Sigmoid colon (tissue), 7 donors: ENCODE data around the gene SNX14. TPM values are rescaled to one million over a fixed set of nuclear protein-coding genes. Genes with fewer than 3 reads are reported as not detected.
A peak's percentile ranks its signal among the peaks of the same experiment; 100 is the strongest.
"Not testable (repeated sequence)": the region's sequence is repeated elsewhere in the genome, so short reads cannot be mapped to it uniquely, and the experiment has no call there.

Experiments
- DNase-seq: peaks from one replicate; pipeline ENCODE4 v3.0.0-alpha.2; 2019
- H3K27ac ChIP-seq, 4 donors: fragments of 200-600 bp; sonication (generic); one replicate each; pipeline ENCODE4 v1.5.1; 2016 to 2019; ENCODE audit warnings: mild to moderate bottlenecking in 1 of 4
- H3K27me3 ChIP-seq, 3 donors: fragments of 200-600 bp; sonication (generic); one replicate each; pipeline ENCODE4 v1.5.1; 2019; ENCODE audit warnings: mild to moderate bottlenecking in 1 of 3
- H3K36me3 ChIP-seq, 4 donors: fragments of 200-600 bp; sonication (generic); one replicate each; pipeline ENCODE4 v1.5.1; 2016 to 2019
- H3K4me1 ChIP-seq, 4 donors: fragments of 200-600 bp; sonication (generic); one replicate each; pipeline ENCODE4 v1.5.1; 2017 to 2019
- H3K4me3 ChIP-seq, 4 donors: fragments of 200-600 bp; sonication (generic); one replicate each; pipeline ENCODE4 v1.5.1; 2017 to 2019; ENCODE audit warnings: mild to moderate bottlenecking in 2 of 4, moderate library complexity in 1 of 4
- H3K9me3 ChIP-seq, 4 donors: fragments of 200-600 bp in 3 of 4; sonication (generic) in 3 of 4; one replicate each; pipeline versions ENCODE4 v1.5.1 to v1.6.1; 2013 to 2019
- CTCF ChIP-seq, 4 experiments: fragments of 450-650 bp in 3 of 4; fragments of 200-600 bp in 1 of 4; IDR thresholded peaks; one replicate each; pipeline ENCODE4 v1.5.1; 2016 to 2019; ENCODE audit warnings: antibody characterized with exemption in 4 of 4, mild to moderate bottlenecking in 3 of 4, moderate library complexity in 2 of 4
- EP300 ChIP-seq, 4 donors: sonication (generic); formaldehyde crosslinking; IDR thresholded peaks; one replicate each; pipeline ENCODE4 v1.6.1; 2017; ENCODE audit warnings: antibody characterized with exemption in 4 of 4
- POLR2A ChIP-seq, 2 donors: fragments of 450-650 bp; IDR thresholded peaks; one replicate each; pipeline ENCODE4 v1.6.1; 2016; ENCODE audit warnings: antibody characterized with exemption in 2 of 2, mild to moderate bottlenecking in 2 of 2, moderate library complexity in 2 of 2
- POLR2AphosphoS5 ChIP-seq, 4 donors: sonication (generic); formaldehyde crosslinking; IDR thresholded peaks; one replicate each; pipeline ENCODE4 v1.6.1; 2017; ENCODE audit warnings: antibody characterized with exemption in 4 of 4
- WGBS, 2 donors: extraction: QIAGEN DNeasy Blood & Tissue Kit; methylation state at CpG; one replicate each; pipeline ENCODE4 v1.1.7; 2013; 5-methylcytosine and 5-hydroxymethylcytosine counted together
- intact Hi-C: fragments of 100-400 bp; cut with DNase I; formaldehyde crosslinking; loops from one replicate; pipeline ENCODE4 v1.15.1; 2023
- polyA plus RNA-seq, 3 donors: library from polyadenylated mRNA; stranded (reverse); fragments of 200-250 nt; gene quantifications; one replicate each; pipeline ENCODE4 v1.2.3, GENCODE V29; 2013
- total RNA-seq, 4 donors: library from RNA; depleted of rRNA; stranded (reverse); fragments of >200 nt; gene quantifications; one replicate each; pipeline ENCODE4 v1.1.0, GENCODE V29; 2016
- donor health status: healthy with polysubstance abuse.
- donor health status: Bipolar disorder and iron deficiency.
- donor health status: healthy.

SNX14 gene
- total and polyA plus RNA-seq, 7 donors, result 12.9 to 94.2 (median 61.1) TPM

- intact Hi-C loops, result loop anchor here (2.0 kb wide), 1 partner anchor 182 kb away; no protein-coding TSS in a partner anchor
- H3K27me3 ChIP-seq, result no peaks in the 10 kb centered on the region
- WGBS, 2 donors, result 67 to 70% methylated on average over 2 of the region's 2 CpGs
- H3K4me3 ChIP-seq, result no peak overlapping the region
- no peaks in the 10 kb centered on the region for H3K9me3 ChIP-seq
- TF ChIP-seq POLR2A (IDR thresholded peaks at IDR 0.05) (no peak), CTCF (IDR thresholded peaks at IDR 0.05) (peak in 2 of 4 experiments; percentile 26 to 66), EP300 (IDR thresholded peaks at IDR 0.05) (no peak), POLR2AphosphoS5 (IDR thresholded peaks at IDR 0.05) (no peak)
- DNase-seq, result no peak
- no peaks in the 10 kb centered on the region for H3K4me1 ChIP-seq
- no peak overlapping the region for H3K27ac ChIP-seq
- H3K36me3 ChIP-seq, result peaks cover 0 to 42% (median 11%) of the 10 kb centered on the region in 4 donors
Observed at GRCh38 chr6:85537055-85537494, 56.6 kb downstream of the SNX14 start.

- H3K27me3 ChIP-seq, H3K4me1 ChIP-seq, intact Hi-C loops, DNase-seq, H3K9me3 ChIP-seq, H3K27ac ChIP-seq, H3K4me3 ChIP-seq: not testable (repeated sequence)
- peaks cover 0 to 76% (median 8%) of the 10 kb centered on the region in 4 donors for H3K36me3 ChIP-seq
- 90 to 95% methylated on average over 2 of the region's 2 CpGs for whole genome bisulfite sequencing, 2 donors
Observed at GRCh38 chr6:85524281-85524680, 69.4 kb downstream of the SNX14 start.

- TF ChIP-seq POLR2AphosphoS5 (IDR thresholded peaks at IDR 0.05) (no peak), CTCF (IDR thresholded peaks at IDR 0.05) (no peak), POLR2A (IDR thresholded peaks at IDR 0.05) (no peak), EP300 (IDR thresholded peaks at IDR 0.05) (no peak)
- Histone ChIP-seq H3K36me3 (peaks cover 0 to 60% (median 20%) of the 10 kb centered on the region in 4 donors), H3K4me1 (no peaks in the 10 kb centered on the region), H3K27me3 (no peaks in the 10 kb centered on the region), H3K27ac (no peak overlapping the region), H3K9me3 (no peaks in the 10 kb centered on the region), H3K4me3 (no peak overlapping the region)
- intact Hi-C loops, result no loop called here
- no peak for DNase-seq
Observed at GRCh38 chr6:85516168-85516567, 77.5 kb downstream of the SNX14 start.

GRCh38 chr6:85506441-85507093, 87.1 kb downstream of the SNX14 start:
- Histone ChIP-seq H3K9me3 (no peaks in the 10 kb centered on the region), H3K36me3 (peaks cover 0 to 54% (median 10%) of the 10 kb centered on the region in 4 donors), H3K27ac (no peak overlapping the region), H3K27me3 (no peaks in the 10 kb centered on the region), H3K4me1 (no peaks in the 10 kb centered on the region), H3K4me3 (no peak overlapping the region)
- 86 to 92% methylated on average over 8 of the region's 8 CpGs for WGBS, 2 donors
- no peak for TF ChIP-seq POLR2AphosphoS5 (IDR thresholded peaks at IDR 0.05)
- TF ChIP-seq CTCF (IDR thresholded peaks at IDR 0.05), result no peak
- no peak for TF ChIP-seq EP300 (IDR thresholded peaks at IDR 0.05)
- TF ChIP-seq POLR2A (IDR thresholded peaks at IDR 0.05), result no peak
- intact Hi-C loops, result no loop called here
- no peak for DNase-seq

- DNase-seq, result no peak
- TF ChIP-seq POLR2AphosphoS5 (IDR thresholded peaks at IDR 0.05), result no peak
- no peak for TF ChIP-seq POLR2A (IDR thresholded peaks at IDR 0.05)
- no peak for TF ChIP-seq CTCF (IDR thresholded peaks at IDR 0.05)
- no peak for TF ChIP-seq EP300 (IDR thresholded peaks at IDR 0.05)
- intact Hi-C loops, result no loop called here
- no peaks in the 10 kb centered on the region for H3K27me3 ChIP-seq
- WGBS, 2 donors, result 29 to 48% methylated on average over 2 of the region's 2 CpGs
- H3K9me3 ChIP-seq, result no peaks in the 10 kb centered on the region
- H3K36me3 ChIP-seq, result peaks cover 0 to 18% (median 2%) of the 10 kb centered on the region in 4 donors
- H3K4me1 ChIP-seq, result peaks cover 0 to 9% (median 3%) of the 10 kb centered on the region in 4 donors
- no peak overlapping the region for H3K4me3 ChIP-seq
- H3K27ac ChIP-seq, result no peak overlapping the region
Observed at GRCh38 chr6:85498596-85499258, 94.9 kb downstream of the SNX14 start.
